HepG2 (cell line): ENCODE measurements around the gene C1orf50. TPM values are rescaled to one million over a fixed set of nuclear protein-coding genes. Genes with fewer than 3 reads are reported as not detected.

ENCODE experiments used
- ADNP ChIP-seq: sonication (generic); formaldehyde crosslinking; IDR thresholded peaks from 2 replicates; pipeline ENCODE4 v1.4.0; 2020; ENCODE audit warnings: missing genetic modification reagents
- AHDC1 ChIP-seq: sonication (generic); formaldehyde crosslinking; IDR thresholded peaks from 2 replicates; pipeline ENCODE4 v1.5.1; 2020; ENCODE audit warnings: mild to moderate bottlenecking, missing genetic modification reagents, borderline replicate concordance
- ATF5 ChIP-seq: sonication (generic); formaldehyde crosslinking; IDR thresholded peaks from 2 replicates; pipeline ENCODE4 v1.4.0; 2020; ENCODE audit warnings: mild to moderate bottlenecking, low read depth, missing genetic modification reagents
- ATRX ChIP-seq: sonication (generic); formaldehyde crosslinking; IDR thresholded peaks from 2 replicates; pipeline ENCODE4 v1.4.0; 2020; ENCODE audit warnings: missing genetic modification reagents, borderline replicate concordance
- BCL3 ChIP-seq: sonication (generic); formaldehyde crosslinking; IDR thresholded peaks from 2 replicates; pipeline ENCODE4 v1.5.1; 2020; ENCODE audit warnings: mild to moderate bottlenecking, missing genetic modification reagents, moderate library complexity
- BORCS8-MEF2B ChIP-seq: sonication (generic); formaldehyde crosslinking; IDR thresholded peaks from 2 replicates; pipeline ENCODE4 v1.8.0; 2022; ENCODE audit warnings: mild to moderate bottlenecking, missing genetic modification reagents
- FOXK2 ChIP-seq: fragments of 450-650 bp; IDR thresholded peaks from 2 replicates; pipeline ENCODE4 v1.6.1; 2016
- GLI4 ChIP-seq: sonication (generic); formaldehyde crosslinking; IDR thresholded peaks from 2 replicates; pipeline ENCODE4 v1.5.1; 2020; ENCODE audit warnings: missing genetic modification reagents, mild to moderate bottlenecking, moderate library complexity, borderline replicate concordance
- HNRNPL ChIP-seq: fragments of 200-400 bp; formaldehyde crosslinking; IDR thresholded peaks from 2 replicates; pipeline ENCODE4 v1.6.1; 2017; ENCODE audit warnings: mild to moderate bottlenecking, low read depth, low read length
- LCORL ChIP-seq, 2 experiments: fragments of 450-650 bp in 1 of 2; sonication (generic) in 1 of 2; formaldehyde crosslinking in 1 of 2; IDR thresholded peaks; 2 replicates each; pipeline versions ENCODE4 v1.5.0 to v1.6.1; 2017 to 2020; ENCODE audit warnings: antibody characterized with exemption in 1 of 2, missing genetic modification reagents in 1 of 2
- PAWR ChIP-seq: sonication (generic); formaldehyde crosslinking; IDR thresholded peaks from 2 replicates; pipeline ENCODE4 v1.4.0; 2020; ENCODE audit warnings: missing genetic modification reagents, mild to moderate bottlenecking, borderline replicate concordance
- PCBP1 ChIP-seq: fragments of 200-400 bp; formaldehyde crosslinking; IDR thresholded peaks from 2 replicates; pipeline ENCODE4 v1.6.1; 2017; ENCODE audit warnings: mild to moderate bottlenecking, low read depth, low read length, borderline replicate concordance
- ZNF687 ChIP-seq: sonication (generic); formaldehyde crosslinking; IDR thresholded peaks from 2 replicates; pipeline ENCODE4 v1.5.1; 2020; ENCODE audit warnings: mild to moderate bottlenecking, missing genetic modification reagents, moderate library complexity
- ZNF770 ChIP-seq: sonication (generic); formaldehyde crosslinking; IDR thresholded peaks from 2 replicates; pipeline ENCODE4 v1.5.0; 2020; ENCODE audit warnings: mild to moderate bottlenecking, missing genetic modification reagents
- polyA plus RNA-seq, 8 experiments: library from polyadenylated mRNA; depleted of rRNA in 3 of 8; stranded (reverse) in 7 of 8; unstranded in 1 of 8; fragments of >200 nt; fragmentation: Illumina TruSeq in 4 of 8; extraction: Trizol in 4 of 8; gene quantifications; 2 replicates each; pipeline versions ENCODE4 v1.2.1 to v1.2.3, GENCODE V29; 2011 to 2016; ENCODE audit warnings: low read depth in 4 of 8, missing spikeins in 1 of 8, mixed read lengths in 1 of 8; ENCODE audit not compliant: insufficient read depth in 1 of 8
- total RNA-seq, 5 experiments: library from RNA; depleted of rRNA; stranded (reverse); fragments of >200 nt; fragmentation: Illumina TruSeq; extraction: Trizol; gene quantifications; 2 replicates each; pipeline ENCODE4 v1.2.3, GENCODE V29; 2016; ENCODE audit warnings: low read depth in 1 of 5

Gene C1orf50
- total and polyA plus RNA-seq, 2 of the 13 experiments (the other 11 are each of a cell fraction or from before 2014, with no cell fraction given): 4.3 to 4.8 TPM

- TF ChIP-seq PCBP1 (no peak), FOXK2 (no peak), BCL3 (no peak), BORCS8-MEF2B (CRISPR knock-in tag) (no peak), LCORL (IDR thresholded peaks at IDR 0.05) (no peak), LCORL (CRISPR knock-in tag; IDR thresholded peaks at IDR 0.05) (no peak), HNRNPL (peak; percentile 92), ATF5 (no peak), ATRX (CRISPR knock-in tag) (no peak), PAWR (CRISPR knock-in tag) (no peak), AHDC1 (CRISPR knock-in tag) (no peak), ZNF687 (peak; percentile 60), GLI4 (CRISPR knock-in tag) (no peak), ZNF770 (CRISPR knock-in tag) (no peak), ADNP (no peak)
Observed at GRCh38 chr1:42740851-42741580, 26.0 kb upstream of the C1orf50 start (continued).
